CD4-positive, alpha-beta T cell (primary cell): ENCODE measurements around the gene NFKBIL1. TPM values are rescaled to one million over a fixed set of nuclear protein-coding genes. Genes with fewer than 3 reads are reported as not detected.
A peak's percentile ranks its signal among the peaks of the same experiment; 100 is the strongest.

Experiments used
- ATAC-seq: fragments of 200-7000 bp; cut with Tn5 transposase; one replicate; pipeline ENCODE4 v1.10.0; 2022; ENCODE audit warnings: mild to moderate bottlenecking; ENCODE audit not compliant: poor library complexity
- CTCF ChIA-PET: fragments of 350-600 bp; sonication (Branson Sonifier 250); formaldehyde crosslinking; loops from one replicate; lab custom pipeline; 2021; ENCODE audit warnings: antibody characterized with exemption, inconsistent platforms; lab: Charles Lee
- POLR2A ChIA-PET: fragments of 350-600 bp; sonication (Branson Sonifier 250); formaldehyde crosslinking; loops from one replicate; lab custom pipeline; 2021; ENCODE audit warnings: antibody characterized with exemption, inconsistent platforms; lab: Charles Lee
- DNase-seq, 14 experiments: peaks; one replicate each; pipeline ENCODE4 v3.0.0-alpha.2; 2013 to 2020; ENCODE audit warnings: mixed read lengths in 2 of 14
- H3K27ac ChIP-seq, 2 donors: one replicate each; pipeline versions ENCODE4 v1.5.1 to v1.7.0; 2013; ENCODE audit warnings: low read length in 2 of 2, low read depth in 1 of 2, mild to moderate bottlenecking in 1 of 2
- H3K27me3 ChIP-seq, 2 experiments: 1 replicate in 1 of 2; 2 replicates in 1 of 2; pipeline versions ENCODE4 v1.6.1 to v1.7.0; 2013; ENCODE audit warnings: low read length in 2 of 2, control low read depth in 1 of 2, mild to moderate bottlenecking in 1 of 2, moderate library complexity in 1 of 2; ENCODE audit not compliant: insufficient read depth in 2 of 2, control insufficient read depth in 1 of 2
- H3K36me3 ChIP-seq: one replicate; pipeline ENCODE4 v1.6.1; 2013; ENCODE audit warnings: low read length, control low read depth; ENCODE audit not compliant: insufficient read depth
- H3K4me1 ChIP-seq: one replicate; pipeline ENCODE4 v1.6.1; 2013; ENCODE audit warnings: low read length, control low read depth; ENCODE audit not compliant: insufficient read depth
- H3K4me3 ChIP-seq: one replicate; pipeline ENCODE4 v1.5.1; 2013; ENCODE audit warnings: mild to moderate bottlenecking, low read length, moderate library complexity
- H3K9me3 ChIP-seq, 2 experiments: 1 replicate in 1 of 2; 2 replicates in 1 of 2; pipeline versions ENCODE4 v1.6.1 to v1.7.0; 2013; ENCODE audit warnings: low read length in 2 of 2, mild to moderate bottlenecking in 2 of 2, control low read depth in 1 of 2, moderate library complexity in 1 of 2; ENCODE audit not compliant: control insufficient read depth in 1 of 2, insufficient read depth in 1 of 2
- H3K27ac Mint-ChIP-seq: one replicate; pipeline ENCODE4 v1.8.0; 2020; ENCODE audit warnings: mixed read lengths
- H3K27me3 Mint-ChIP-seq: one replicate; pipeline ENCODE4 v1.8.0; 2021; ENCODE audit warnings: mixed read lengths
- H3K36me3 Mint-ChIP-seq: one replicate; pipeline ENCODE4 v1.8.0; 2021; ENCODE audit warnings: low read depth, mixed read lengths
- H3K4me1 Mint-ChIP-seq: one replicate; pipeline ENCODE4 v1.8.0; 2021; ENCODE audit warnings: low read depth, mixed read lengths
- H3K4me3 Mint-ChIP-seq: one replicate; pipeline ENCODE4 v1.8.0; 2020; ENCODE audit warnings: mild to moderate bottlenecking, mixed read lengths
- H3K9me3 Mint-ChIP-seq: one replicate; pipeline ENCODE4 v1.8.0; 2020; ENCODE audit warnings: mixed read lengths
- intact Hi-C, 2 experiments: fragments of 100-400 bp; cut with DNase I in 1 of 2; cut with micrococcal nuclease in 1 of 2; formaldehyde crosslinking; loops; one replicate each; pipeline versions ENCODE4 v1.15.1 to v1.9.0; 2023 to 2025; cut with DNase I, micrococcal nuclease
- total RNA-seq, 174 experiments: library from RNA in 2 of 174; stranded (reverse) in 2 of 174; gene quantifications; one replicate each; pipeline ENCODE4 v1.2.3 and lab custom pipeline; 2021 to 2026
- TF ChIP-seq, protein P1 (sequence below): fragments of 200-600 bp; IDR thresholded peaks from one replicate; pipeline ENCODE4 v1.8.0; 2022; ENCODE audit warnings: antibody characterized with exemption, mild to moderate bottlenecking

The NFKBIL1 gene
- total RNA-seq, 2 experiments from 2014 or later, result 7.6 to 9.3 TPM

GRCh38 chr6:31579119-31579505 is 31.7 kb downstream of the NFKBIL1 start:
- CTCF ChIA-PET, result interaction anchor here (3.6 to 16.9 kb wide), 3 partner anchors 10 to 30 kb away, joined by 38 to 353 read pairs (median 169); partner anchors contain the start of genes ATP6V1G2, NCR3 and NFKBIL1
- ATAC-seq, result no peak
- peak overlapping the region; percentile 97 for H3K4me3 ChIP-seq
- TF ChIP-seq, protein P1, sequence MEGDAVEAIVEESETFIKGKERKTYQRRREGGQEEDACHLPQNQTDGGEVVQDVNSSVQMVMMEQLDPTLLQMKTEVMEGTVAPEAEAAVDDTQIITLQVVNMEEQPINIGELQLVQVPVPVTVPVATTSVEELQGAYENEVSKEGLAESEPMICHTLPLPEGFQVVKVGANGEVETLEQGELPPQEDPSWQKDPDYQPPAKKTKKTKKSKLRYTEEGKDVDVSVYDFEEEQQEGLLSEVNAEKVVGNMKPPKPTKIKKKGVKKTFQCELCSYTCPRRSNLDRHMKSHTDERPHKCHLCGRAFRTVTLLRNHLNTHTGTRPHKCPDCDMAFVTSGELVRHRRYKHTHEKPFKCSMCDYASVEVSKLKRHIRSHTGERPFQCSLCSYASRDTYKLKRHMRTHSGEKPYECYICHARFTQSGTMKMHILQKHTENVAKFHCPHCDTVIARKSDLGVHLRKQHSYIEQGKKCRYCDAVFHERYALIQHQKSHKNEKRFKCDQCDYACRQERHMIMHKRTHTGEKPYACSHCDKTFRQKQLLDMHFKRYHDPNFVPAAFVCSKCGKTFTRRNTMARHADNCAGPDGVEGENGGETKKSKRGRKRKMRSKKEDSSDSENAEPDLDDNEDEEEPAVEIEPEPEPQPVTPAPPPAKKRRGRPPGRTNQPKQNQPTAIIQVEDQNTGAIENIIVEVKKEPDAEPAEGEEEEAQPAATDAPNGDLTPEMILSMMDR, result no peak
- H3K27me3 ChIP-seq, result no peaks in the 10 kb centered on the region
- POLR2A ChIA-PET, result interaction anchor here (1.6 to 34.9 kb wide), 5 partner anchors 7 to 73 kb away, joined by 5 to 1160 read pairs (median 220); partner anchors contain the start of genes ATP6V1G2, BAG6, DDX39B and LST1
- H3K27ac ChIP-seq, result peak overlapping the region; percentile 74 to 95
- intact Hi-C loops, result no loop called here
- H3K4me3 Mint-ChIP-seq, result peak overlapping the region; percentile 88
- no peaks in the 10 kb centered on the region for H3K27me3 Mint-ChIP-seq
- H3K4me1 Mint-ChIP-seq, result peaks cover 84% of the 10 kb centered on the region
- DNase-seq, result no peak
- H3K9me3 Mint-ChIP-seq, result no peaks in the 10 kb centered on the region
- H3K9me3 ChIP-seq, result no peaks in the 10 kb centered on the region
- H3K36me3 Mint-ChIP-seq, result peaks cover 71% of the 10 kb centered on the region
- peak overlapping the region; percentile 85 for H3K27ac Mint-ChIP-seq
- H3K4me1 ChIP-seq, result peaks cover 81% of the 10 kb centered on the region
- H3K36me3 ChIP-seq, result peaks cover 41% of the 10 kb centered on the region

GRCh38 chr6:31579546-31580437 is 32.4 kb downstream of the NFKBIL1 start:
- intact Hi-C loops, result loop anchor here (1.0 to 10.0 kb wide), 4 partner anchors 21 to 255 kb away; partner anchors contain the start of gene NFKBIL1 (in 2 of the 2)
- Histone ChIP-seq H3K27ac (peak overlapping the region; percentile 74 to 95), H3K27me3 (no peaks in the 10 kb centered on the region), H3K4me3 (peak overlapping the region; percentile 97), H3K36me3 (peaks cover 41% of the 10 kb centered on the region), H3K4me1 (peaks cover 81% of the 10 kb centered on the region), H3K9me3 (no peaks in the 10 kb centered on the region)
- Mint-ChIP-seq H3K36me3 (peaks cover 71% of the 10 kb centered on the region), H3K4me1 (peaks cover 84% of the 10 kb centered on the region), H3K4me3 (peak overlapping the region; percentile 97), H3K9me3 (no peaks in the 10 kb centered on the region), H3K27me3 (no peaks in the 10 kb centered on the region), H3K27ac (peak overlapping the region; percentile 85)
- TF ChIP-seq, protein P1, result no peak
- CTCF ChIA-PET, result interaction anchor here (0.7 to 16.9 kb wide), 11 partner anchors 10 to 39 kb away, joined by 3 to 353 read pairs (median 8); partner anchors contain the start of genes ATP6V1G2, DDX39B, NCR3 and NFKBIL1
- POLR2A ChIA-PET, result interaction anchor here (1.0 to 34.9 kb wide), 13 partner anchors 6 to 1615 kb away, joined by 3 to 1160 read pairs (median 5); partner anchors contain the start of genes ATP6V1G2, BAG6, CSNK2B and DDX39B
- ATAC-seq, result no peak
- DNase-seq, result peak in 1 of 14 experiments; percentile 50

- intact Hi-C loops, result loop anchor here (1.0 to 10.0 kb wide), 4 partner anchors 22 to 254 kb away; partner anchors contain the start of gene NFKBIL1 (in 2 of the 2)
- peak overlapping the region; percentile 74 to 95 for H3K27ac ChIP-seq
- no peaks in the 10 kb centered on the region for H3K9me3 ChIP-seq
- Mint-ChIP-seq H3K9me3 (no peaks in the 10 kb centered on the region), H3K4me1 (peaks cover 84% of the 10 kb centered on the region), H3K27ac (peak overlapping the region; percentile 85), H3K27me3 (no peaks in the 10 kb centered on the region), H3K4me3 (peak overlapping the region; percentile 97), H3K36me3 (peaks cover 69% of the 10 kb centered on the region)
- CTCF ChIA-PET, result interaction anchor here (0.6 to 16.9 kb wide), 15 partner anchors 8 to 307 kb away, joined by 3 to 353 read pairs (median 7); partner anchors contain the start of genes ATP6V1G2, DDX39B, LTA and NCR3
- H3K27me3 ChIP-seq, result no peaks in the 10 kb centered on the region
- DNase-seq (no peak), ATAC-seq (no peak)
- peaks cover 81% of the 10 kb centered on the region for H3K4me1 ChIP-seq
- TF ChIP-seq, protein P1, result no peak
- peaks cover 41% of the 10 kb centered on the region for H3K36me3 ChIP-seq
- POLR2A ChIA-PET, result interaction anchor here (1.0 to 34.9 kb wide), 13 partner anchors 6 to 1616 kb away, joined by 3 to 1160 read pairs (median 5); partner anchors contain the start of genes ATP6V1G2, BAG6, CSNK2B and DDX39B
- H3K4me3 ChIP-seq, result peak overlapping the region; percentile 97
Measured at GRCh38 chr6:31580438-31580740, 33.0 kb downstream of the NFKBIL1 start.
